Liver (tissue), 9 donors: ENCODE measurements around the gene KATNIP. TPM values are rescaled to one million over a fixed set of nuclear protein-coding genes. Genes with fewer than 3 reads are reported as not detected.

ENCODE experiments used
- DNase-seq: peaks from one replicate; pipeline ENCODE4 v3.0.0-alpha.2; 2017; ENCODE audit warnings: low spot score
- H3K27ac ChIP-seq, 2 donors: one replicate each; pipeline ENCODE4 v1.7.0; 2013; ENCODE audit warnings: inconsistent platforms in 2 of 2, low read length in 2 of 2, control low read depth in 1 of 2, low read depth in 1 of 2, mild to moderate bottlenecking in 1 of 2
- H3K27me3 ChIP-seq, 4 donors: one replicate each; pipeline versions ENCODE4 v1.6.1 to v1.7.0; 2013; ENCODE audit warnings: low read length in 3 of 4, inconsistent platforms in 1 of 4, mild to moderate bottlenecking in 1 of 4, moderate library complexity in 1 of 4; ENCODE audit not compliant: control insufficient read depth in 4 of 4, insufficient read depth in 4 of 4
- H3K36me3 ChIP-seq, 4 donors: one replicate each; pipeline versions ENCODE4 v1.6.1 to v1.7.0; 2013; ENCODE audit warnings: low read length in 3 of 4, mild to moderate bottlenecking in 3 of 4, low read depth in 1 of 4, moderate library complexity in 1 of 4; ENCODE audit not compliant: control insufficient read depth in 4 of 4, insufficient read depth in 3 of 4
- H3K4me1 ChIP-seq, 4 donors: one replicate each; pipeline versions ENCODE4 v1.6.1 to v1.7.0; 2013; ENCODE audit warnings: low read length in 3 of 4, mild to moderate bottlenecking in 3 of 4, moderate library complexity in 1 of 4; ENCODE audit not compliant: control insufficient read depth in 4 of 4, insufficient read depth in 4 of 4
- H3K4me3 ChIP-seq, 3 donors: one replicate each; pipeline versions ENCODE4 v1.6.1 to v1.7.0; 2013; ENCODE audit warnings: low read length in 3 of 3, control low read depth in 1 of 3, low read depth in 1 of 3, mild to moderate bottlenecking in 1 of 3
- H3K9ac ChIP-seq, 2 donors: one replicate each; pipeline ENCODE4 v1.7.0; 2013; ENCODE audit warnings: low read length in 2 of 2, mild to moderate bottlenecking in 2 of 2, moderate library complexity in 2 of 2, control low read depth in 1 of 2, low read depth in 1 of 2
- H3K9me3 ChIP-seq, 4 donors: one replicate each; pipeline versions ENCODE4 v1.6.1 to v1.7.0; 2013; ENCODE audit warnings: low read length in 3 of 4; ENCODE audit not compliant: control insufficient read depth in 4 of 4
- EGR1 ChIP-seq, 2 donors: IDR thresholded peaks; 2 replicates each; pipeline ENCODE4 v1.6.1; 2016 to 2018; ENCODE audit warnings: antibody characterized with exemption in 2 of 2, low read depth in 2 of 2
- FOXA1 ChIP-seq: IDR thresholded peaks from 2 replicates; pipeline ENCODE4 v1.6.1; 2016; ENCODE audit warnings: antibody characterized with exemption
- FOXA2 ChIP-seq: IDR thresholded peaks from 2 replicates; pipeline ENCODE4 v1.6.1; 2016; ENCODE audit warnings: antibody characterized with exemption
- HNF4A ChIP-seq, 2 donors: conservative IDR thresholded peaks; 2 replicates each; pipeline ENCODE4 v1.6.1; 2016; ENCODE audit warnings: antibody characterized with exemption in 2 of 2, mild to moderate bottlenecking in 2 of 2
- HNF4G ChIP-seq: IDR thresholded peaks from 2 replicates; pipeline ENCODE4 v1.6.1; 2016; ENCODE audit warnings: antibody characterized with exemption
- JUND ChIP-seq, 2 donors: IDR thresholded peaks; 2 replicates each; pipeline ENCODE4 v1.6.1; 2016; ENCODE audit warnings: antibody characterized with exemption in 2 of 2
- NR2F2 ChIP-seq: IDR thresholded peaks from 2 replicates; pipeline ENCODE4 v1.6.1; 2016; ENCODE audit warnings: antibody characterized with exemption
- RAD21 ChIP-seq, 2 donors: IDR thresholded peaks; 2 replicates each; pipeline ENCODE4 v1.6.1; 2016; ENCODE audit warnings: antibody characterized with exemption in 2 of 2, mild to moderate bottlenecking in 2 of 2
- RXRA ChIP-seq, 2 donors: IDR thresholded peaks; 2 replicates each; pipeline ENCODE4 v1.6.1; 2017 to 2018; ENCODE audit warnings: antibody characterized with exemption in 2 of 2, mild to moderate bottlenecking in 1 of 2
- SP1 ChIP-seq: IDR thresholded peaks from 2 replicates; pipeline ENCODE4 v1.6.1; 2018; ENCODE audit warnings: antibody characterized with exemption, mild to moderate bottlenecking
- TAF1 ChIP-seq: conservative IDR thresholded peaks from 2 replicates; pipeline ENCODE4 v1.6.1; 2016; ENCODE audit warnings: antibody characterized with exemption, mild to moderate bottlenecking
- YY1 ChIP-seq: IDR thresholded peaks from 2 replicates; pipeline ENCODE4 v1.6.1; 2016; ENCODE audit warnings: antibody characterized with exemption, mild to moderate bottlenecking
- WGBS: extraction: QIAGEN DNeasy Blood & Tissue Kit; methylation state at CpG from one replicate; pipeline ENCODE4 v1.1.7; 2013; 5-methylcytosine and 5-hydroxymethylcytosine counted together
- polyA plus RNA-seq, 2 donors: library from polyadenylated mRNA; stranded (reverse) in 1 of 2; unstranded in 1 of 2; fragments of 200-250 nt in 1 of 2; fragments of >200 nt in 1 of 2; fragmentation: Nextera tagmentation in 1 of 2; extraction: Ambion mirVana in 1 of 2; gene quantifications; one replicate each; pipeline versions ENCODE4 v1.2.1 to v1.2.3, GENCODE V29; 2013 to 2015
- total RNA-seq, 2 donors: library from RNA; depleted of rRNA; stranded (reverse); fragments of >200 nt; gene quantifications; one replicate each; pipeline ENCODE4 v1.2.3, GENCODE V29; 2014
- TF ChIP-seq, protein P1 (sequence below): IDR thresholded peaks from 2 replicates; pipeline ENCODE4 v1.6.1; 2016; ENCODE audit warnings: antibody characterized with exemption
- TF ChIP-seq, protein P2 (sequence below): fragments of 150-350 bp; IDR thresholded peaks from 2 replicates; pipeline ENCODE4 v1.5.1; 2017; ENCODE audit warnings: improper control_type of control experiment, low read depth, low read length; ENCODE audit not compliant: missing input control
- TF ChIP-seq, protein P3 (sequence below): IDR thresholded peaks from 2 replicates; pipeline ENCODE4 v1.6.1; 2016; ENCODE audit warnings: antibody characterized with exemption
- TF ChIP-seq, protein P4 (sequence below): IDR thresholded peaks from 2 replicates; pipeline ENCODE4 v1.6.1; 2016; ENCODE audit warnings: antibody characterized with exemption, mild to moderate bottlenecking
- TF ChIP-seq, protein P5 (sequence below): IDR thresholded peaks from 2 replicates; pipeline ENCODE4 v1.6.1; 2016; ENCODE audit warnings: antibody characterized with exemption
- donor health status: healthy.
- donor health status: healthy.
- donor health status: healthy.
- donor health status: healthy.
- donor health status: healthy.

KATNIP gene
- total and polyA plus RNA-seq, 4 donors: 2.0 to 6.5 (median 4.5) TPM

DNA sequence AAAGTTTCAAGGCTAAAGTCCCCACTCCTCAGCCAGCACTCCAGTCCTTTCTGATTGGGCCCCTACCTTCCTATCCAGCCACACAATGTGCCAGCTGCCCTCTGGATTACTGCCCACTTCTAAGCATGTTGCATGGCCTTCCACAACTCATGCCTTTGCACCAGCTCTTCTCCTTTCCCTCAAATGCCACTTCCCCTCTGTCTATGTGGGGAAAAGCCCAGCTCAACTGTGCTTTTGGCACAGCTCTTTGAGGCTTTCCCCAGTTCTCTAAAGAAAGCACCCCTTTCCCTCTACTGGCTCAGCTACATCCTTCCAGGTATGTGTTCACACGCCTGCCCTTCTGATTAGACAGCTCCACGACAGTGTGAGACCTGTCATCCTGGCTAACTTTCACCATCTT is 18.8 kb upstream of the KATNIP start:
- Histone ChIP-seq H3K36me3 (peaks cover 6 to 80% (median 56%) of the 10 kb centered on the region in 4 donors), H3K27ac (no peak overlapping the region), H3K27me3 (no peaks in the 10 kb centered on the region), H3K4me3 (no peak overlapping the region), H3K9ac (no peak overlapping the region), H3K9me3 (no peaks in the 10 kb centered on the region), H3K4me1 (no peaks in the 10 kb centered on the region)
- DNase-seq: no peak
- 86% methylated on average over 2 of the region's 2 CpGs for WGBS
- TF ChIP-seq TAF1: no peak
- TF ChIP-seq, protein P1, sequence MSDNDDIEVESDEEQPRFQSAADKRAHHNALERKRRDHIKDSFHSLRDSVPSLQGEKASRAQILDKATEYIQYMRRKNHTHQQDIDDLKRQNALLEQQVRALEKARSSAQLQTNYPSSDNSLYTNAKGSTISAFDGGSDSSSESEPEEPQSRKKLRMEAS: no peak
- TF ChIP-seq RXRA (IDR thresholded peaks at IDR 0.05): no peak
- no peak for TF ChIP-seq HNF4A (conservative IDR thresholded peaks at IDR 0.05)
- no peak for TF ChIP-seq NR2F2
- TF ChIP-seq RAD21 (IDR thresholded peaks at IDR 0.05): no peak
- TF ChIP-seq FOXA1: no peak
- no peak for TF ChIP-seq HNF4G
- no peak for TF ChIP-seq EGR1 (IDR thresholded peaks at IDR 0.05; ENCODE audit: low read depth in 2 of 2)

DNA sequence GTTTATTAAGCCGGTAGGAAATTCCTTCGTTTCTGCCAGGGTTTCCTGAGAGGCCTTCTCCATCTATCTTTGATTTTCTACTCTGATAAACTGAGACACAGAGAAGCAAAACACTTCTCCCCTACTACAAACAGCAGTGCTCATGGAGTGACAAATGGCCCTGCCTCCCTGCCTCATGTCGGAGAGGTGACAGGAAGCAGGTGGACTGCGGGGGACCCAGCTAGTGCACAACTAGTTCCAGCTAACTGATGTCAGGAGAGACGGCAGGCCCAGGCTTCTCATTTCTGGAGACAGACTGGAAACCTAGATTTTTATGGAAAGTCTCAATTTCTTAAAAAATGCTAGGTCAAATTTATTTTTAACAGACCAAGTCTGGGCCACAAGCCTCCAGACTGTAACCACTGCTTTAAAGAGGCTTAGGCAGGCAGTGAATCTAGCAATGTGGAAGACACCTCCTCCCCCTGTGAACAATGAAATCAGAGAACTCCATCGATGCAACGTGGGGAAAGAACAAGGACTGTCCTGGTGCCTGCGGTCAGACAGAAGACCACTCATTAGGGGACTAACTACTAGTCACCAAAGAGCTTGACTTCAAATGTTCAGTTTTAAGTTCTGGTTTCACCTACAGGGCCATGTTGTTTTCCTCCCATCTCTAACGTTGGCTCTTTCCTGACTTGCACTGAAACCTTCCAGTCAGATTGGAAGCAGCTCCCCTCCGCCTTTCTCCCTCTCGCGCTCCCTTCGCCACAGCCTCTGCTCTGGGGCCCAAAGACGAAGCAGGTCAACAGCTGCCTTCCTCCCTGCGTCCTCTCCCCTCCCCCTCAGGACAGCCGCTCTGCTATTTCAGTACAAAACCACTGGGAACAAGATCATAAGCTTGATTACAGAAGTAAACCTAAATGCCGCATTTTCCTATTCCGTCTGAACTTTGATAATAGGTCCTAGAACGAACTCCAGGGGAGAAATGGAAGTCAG is 17.8 kb upstream of the KATNIP start:
- no peaks in the 10 kb centered on the region for H3K4me1 ChIP-seq
- H3K27ac ChIP-seq: no peak overlapping the region
- H3K4me3 ChIP-seq: no peak overlapping the region
- H3K36me3 ChIP-seq: peaks cover 11 to 77% (median 57%) of the 10 kb centered on the region in 4 donors
- DNase-seq: no peak
- no peak overlapping the region for H3K9ac ChIP-seq
- no peaks in the 10 kb centered on the region for H3K9me3 ChIP-seq
- WGBS: 82% methylated on average over 19 of the region's 19 CpGs
- TF ChIP-seq, protein P2, sequence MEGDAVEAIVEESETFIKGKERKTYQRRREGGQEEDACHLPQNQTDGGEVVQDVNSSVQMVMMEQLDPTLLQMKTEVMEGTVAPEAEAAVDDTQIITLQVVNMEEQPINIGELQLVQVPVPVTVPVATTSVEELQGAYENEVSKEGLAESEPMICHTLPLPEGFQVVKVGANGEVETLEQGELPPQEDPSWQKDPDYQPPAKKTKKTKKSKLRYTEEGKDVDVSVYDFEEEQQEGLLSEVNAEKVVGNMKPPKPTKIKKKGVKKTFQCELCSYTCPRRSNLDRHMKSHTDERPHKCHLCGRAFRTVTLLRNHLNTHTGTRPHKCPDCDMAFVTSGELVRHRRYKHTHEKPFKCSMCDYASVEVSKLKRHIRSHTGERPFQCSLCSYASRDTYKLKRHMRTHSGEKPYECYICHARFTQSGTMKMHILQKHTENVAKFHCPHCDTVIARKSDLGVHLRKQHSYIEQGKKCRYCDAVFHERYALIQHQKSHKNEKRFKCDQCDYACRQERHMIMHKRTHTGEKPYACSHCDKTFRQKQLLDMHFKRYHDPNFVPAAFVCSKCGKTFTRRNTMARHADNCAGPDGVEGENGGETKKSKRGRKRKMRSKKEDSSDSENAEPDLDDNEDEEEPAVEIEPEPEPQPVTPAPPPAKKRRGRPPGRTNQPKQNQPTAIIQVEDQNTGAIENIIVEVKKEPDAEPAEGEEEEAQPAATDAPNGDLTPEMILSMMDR: no peak
- H3K27me3 ChIP-seq: no peaks in the 10 kb centered on the region

DNA sequence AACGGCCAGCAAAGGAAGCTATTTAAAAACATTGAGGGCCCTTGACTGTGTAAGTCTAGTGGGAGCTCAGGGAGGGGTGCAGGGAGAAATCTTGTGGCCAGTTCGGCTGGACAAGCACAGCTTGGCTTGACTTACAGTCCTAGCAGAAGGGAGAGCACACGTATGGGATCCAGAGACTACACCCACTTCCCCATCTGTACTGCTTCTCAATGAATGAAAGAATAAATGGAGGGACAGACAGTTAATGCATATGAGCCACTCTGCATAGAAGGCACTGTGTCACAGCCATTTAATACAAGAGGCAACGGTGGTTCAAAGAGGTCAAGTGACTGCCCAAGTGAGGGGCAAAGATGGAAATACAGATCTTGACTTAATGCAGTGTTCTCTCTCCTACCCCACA is 15.7 kb upstream of the KATNIP start:
- TF ChIP-seq FOXA1 (no peak), YY1 (no peak), JUND (IDR thresholded peaks at IDR 0.05) (no peak), HNF4G (no peak), EGR1 (IDR thresholded peaks at IDR 0.05; ENCODE audit: low read depth in 2 of 2) (no peak), FOXA2 (no peak), RAD21 (IDR thresholded peaks at IDR 0.05) (no peak), NR2F2 (no peak), RXRA (IDR thresholded peaks at IDR 0.05) (no peak), TAF1 (no peak), SP1 (no peak), HNF4A (conservative IDR thresholded peaks at IDR 0.05) (no peak)
- TF ChIP-seq, protein P1: no peak
- TF ChIP-seq, protein P3, sequence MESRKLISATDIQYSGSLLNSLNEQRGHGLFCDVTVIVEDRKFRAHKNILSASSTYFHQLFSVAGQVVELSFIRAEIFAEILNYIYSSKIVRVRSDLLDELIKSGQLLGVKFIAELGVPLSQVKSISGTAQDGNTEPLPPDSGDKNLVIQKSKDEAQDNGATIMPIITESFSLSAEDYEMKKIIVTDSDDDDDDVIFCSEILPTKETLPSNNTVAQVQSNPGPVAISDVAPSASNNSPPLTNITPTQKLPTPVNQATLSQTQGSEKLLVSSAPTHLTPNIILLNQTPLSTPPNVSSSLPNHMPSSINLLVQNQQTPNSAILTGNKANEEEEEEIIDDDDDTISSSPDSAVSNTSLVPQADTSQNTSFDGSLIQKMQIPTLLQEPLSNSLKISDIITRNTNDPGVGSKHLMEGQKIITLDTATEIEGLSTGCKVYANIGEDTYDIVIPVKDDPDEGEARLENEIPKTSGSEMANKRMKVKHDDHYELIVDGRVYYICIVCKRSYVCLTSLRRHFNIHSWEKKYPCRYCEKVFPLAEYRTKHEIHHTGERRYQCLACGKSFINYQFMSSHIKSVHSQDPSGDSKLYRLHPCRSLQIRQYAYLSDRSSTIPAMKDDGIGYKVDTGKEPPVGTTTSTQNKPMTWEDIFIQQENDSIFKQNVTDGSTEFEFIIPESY: no peak
- TF ChIP-seq, protein P4, sequence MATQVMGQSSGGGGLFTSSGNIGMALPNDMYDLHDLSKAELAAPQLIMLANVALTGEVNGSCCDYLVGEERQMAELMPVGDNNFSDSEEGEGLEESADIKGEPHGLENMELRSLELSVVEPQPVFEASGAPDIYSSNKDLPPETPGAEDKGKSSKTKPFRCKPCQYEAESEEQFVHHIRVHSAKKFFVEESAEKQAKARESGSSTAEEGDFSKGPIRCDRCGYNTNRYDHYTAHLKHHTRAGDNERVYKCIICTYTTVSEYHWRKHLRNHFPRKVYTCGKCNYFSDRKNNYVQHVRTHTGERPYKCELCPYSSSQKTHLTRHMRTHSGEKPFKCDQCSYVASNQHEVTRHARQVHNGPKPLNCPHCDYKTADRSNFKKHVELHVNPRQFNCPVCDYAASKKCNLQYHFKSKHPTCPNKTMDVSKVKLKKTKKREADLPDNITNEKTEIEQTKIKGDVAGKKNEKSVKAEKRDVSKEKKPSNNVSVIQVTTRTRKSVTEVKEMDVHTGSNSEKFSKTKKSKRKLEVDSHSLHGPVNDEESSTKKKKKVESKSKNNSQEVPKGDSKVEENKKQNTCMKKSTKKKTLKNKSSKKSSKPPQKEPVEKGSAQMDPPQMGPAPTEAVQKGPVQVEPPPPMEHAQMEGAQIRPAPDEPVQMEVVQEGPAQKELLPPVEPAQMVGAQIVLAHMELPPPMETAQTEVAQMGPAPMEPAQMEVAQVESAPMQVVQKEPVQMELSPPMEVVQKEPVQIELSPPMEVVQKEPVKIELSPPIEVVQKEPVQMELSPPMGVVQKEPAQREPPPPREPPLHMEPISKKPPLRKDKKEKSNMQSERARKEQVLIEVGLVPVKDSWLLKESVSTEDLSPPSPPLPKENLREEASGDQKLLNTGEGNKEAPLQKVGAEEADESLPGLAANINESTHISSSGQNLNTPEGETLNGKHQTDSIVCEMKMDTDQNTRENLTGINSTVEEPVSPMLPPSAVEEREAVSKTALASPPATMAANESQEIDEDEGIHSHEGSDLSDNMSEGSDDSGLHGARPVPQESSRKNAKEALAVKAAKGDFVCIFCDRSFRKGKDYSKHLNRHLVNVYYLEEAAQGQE: no peak
- TF ChIP-seq, protein P5, sequence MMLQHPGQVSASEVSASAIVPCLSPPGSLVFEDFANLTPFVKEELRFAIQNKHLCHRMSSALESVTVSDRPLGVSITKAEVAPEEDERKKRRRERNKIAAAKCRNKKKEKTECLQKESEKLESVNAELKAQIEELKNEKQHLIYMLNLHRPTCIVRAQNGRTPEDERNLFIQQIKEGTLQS: no peak
- DNase-seq: no peak
- no peaks in the 10 kb centered on the region for H3K9me3 ChIP-seq
- peaks cover 16 to 72% (median 51%) of the 10 kb centered on the region in 4 donors for H3K36me3 ChIP-seq
- H3K4me1 ChIP-seq: no peaks in the 10 kb centered on the region
- WGBS: 95% methylated on average over 4 of the region's 4 CpGs
- no peak overlapping the region for H3K9ac ChIP-seq
- H3K27me3 ChIP-seq: no peaks in the 10 kb centered on the region
- no peak overlapping the region for H3K4me3 ChIP-seq
- no peak overlapping the region for H3K27ac ChIP-seq
